Natural killer cell (primary cell): ENCODE data around the gene XIRP2. TPM values are rescaled to one million over a fixed set of nuclear protein-coding genes. Genes with fewer than 3 reads are reported as not detected.

Experiments
- ATAC-seq, 3 donors: fragments of 150-1000 bp in 2 of 3; fragments of 200-7000 bp in 1 of 3; cut with Tn5 transposase; 1 replicate in 1 of 3; 2 replicates in 2 of 3; pipeline ENCODE4 v1.10.0; 2021; ENCODE audit warnings: mild to moderate bottlenecking in 2 of 3, moderate library complexity in 2 of 3
- DNase-seq, 2 donors: peaks; one replicate each; pipeline versions ENCODE4 v3.0.0 to v3.0.0-alpha.2; 2013 to 2021; ENCODE audit warnings: mixed read lengths in 1 of 2
- H3K27ac ChIP-seq: one replicate; pipeline ENCODE4 v1.5.1; 2013; ENCODE audit warnings: mild to moderate bottlenecking, low read length
- H3K27me3 ChIP-seq: one replicate; pipeline ENCODE4 v1.6.1; 2013; ENCODE audit warnings: low read length; ENCODE audit not compliant: control insufficient read depth, insufficient read depth
- H3K36me3 ChIP-seq: one replicate; pipeline ENCODE4 v1.6.1; 2013; ENCODE audit warnings: low read length; ENCODE audit not compliant: control insufficient read depth, insufficient read depth
- H3K4me1 ChIP-seq: one replicate; pipeline ENCODE4 v1.6.1; 2013; ENCODE audit warnings: low read length; ENCODE audit not compliant: control insufficient read depth, insufficient read depth
- H3K4me3 ChIP-seq: one replicate; pipeline ENCODE4 v1.5.1; 2013; ENCODE audit warnings: low read length
- H3K9me3 ChIP-seq: one replicate; pipeline ENCODE4 v1.6.1; 2013; ENCODE audit warnings: low read length; ENCODE audit not compliant: control insufficient read depth, insufficient read depth
- H3K27ac Mint-ChIP-seq, 2 donors: one replicate each; pipeline ENCODE4 v1.8.0; 2022; ENCODE audit warnings: mild to moderate bottlenecking in 2 of 2, mixed read lengths in 2 of 2, moderate library complexity in 1 of 2
- H3K27me3 Mint-ChIP-seq, 2 donors: one replicate each; pipeline ENCODE4 v1.8.0; 2022; ENCODE audit warnings: low read depth in 2 of 2, mixed read lengths in 2 of 2
- H3K36me3 Mint-ChIP-seq: one replicate; pipeline ENCODE4 v1.8.0; 2022; ENCODE audit warnings: mixed read lengths
- H3K4me1 Mint-ChIP-seq, 2 donors: one replicate each; pipeline ENCODE4 v1.8.0; 2022; ENCODE audit warnings: mixed read lengths in 2 of 2
- H3K4me3 Mint-ChIP-seq: one replicate; pipeline ENCODE4 v1.8.0; 2022; ENCODE audit warnings: mild to moderate bottlenecking, moderate library complexity, mixed read lengths
- H3K9me3 Mint-ChIP-seq, 2 donors: one replicate each; pipeline ENCODE4 v1.8.0; 2022; ENCODE audit warnings: mixed read lengths in 2 of 2
- WGBS: methylation state at CpG from one replicate; pipeline ENCODE4 v1.1.7; 2013; ENCODE audit warnings: missing lambda C conversion rate; ENCODE audit not compliant: insufficient coverage; 5-methylcytosine and 5-hydroxymethylcytosine counted together
- intact Hi-C: fragments of 100-400 bp; cut with micrococcal nuclease; formaldehyde crosslinking; loops from one replicate; pipeline ENCODE4 v1.14.2; 2022
- total RNA-seq, 4 donors: library from RNA; stranded (reverse); fragments of 120-200 nt in 1 of 4; gene quantifications; one replicate each; pipeline versions ENCODE4 v1.2.3 to v1.2.4, GENCODE V29; 2013 to 2022
- TF ChIP-seq, protein P1 (sequence below): fragments of 200-600 bp; IDR thresholded peaks from one replicate; pipeline ENCODE4 v1.8.0; 2022; ENCODE audit warnings: antibody characterized with exemption

The XIRP2 gene
- total RNA-seq, 3 donors from 2014 or later (not counting 1 experiment from before 2014, with no cell fraction given): 0.16 TPM; not detected in 2

- H3K4me1 ChIP-seq: no peaks in the 10 kb centered on the region
These were observed 349.2 kb downstream of the XIRP2 start for GRCh38 chr2:167237478-167237877.

GRCh38 chr2:167240671-167241070, 352.4 kb downstream of the XIRP2 start:
- no peaks in the 10 kb centered on the region for H3K4me1 ChIP-seq
- no peak overlapping the region for H3K27ac Mint-ChIP-seq
- no peaks in the 10 kb centered on the region for H3K4me1 Mint-ChIP-seq
- DNase-seq: no peak
- TF ChIP-seq, protein P1, sequence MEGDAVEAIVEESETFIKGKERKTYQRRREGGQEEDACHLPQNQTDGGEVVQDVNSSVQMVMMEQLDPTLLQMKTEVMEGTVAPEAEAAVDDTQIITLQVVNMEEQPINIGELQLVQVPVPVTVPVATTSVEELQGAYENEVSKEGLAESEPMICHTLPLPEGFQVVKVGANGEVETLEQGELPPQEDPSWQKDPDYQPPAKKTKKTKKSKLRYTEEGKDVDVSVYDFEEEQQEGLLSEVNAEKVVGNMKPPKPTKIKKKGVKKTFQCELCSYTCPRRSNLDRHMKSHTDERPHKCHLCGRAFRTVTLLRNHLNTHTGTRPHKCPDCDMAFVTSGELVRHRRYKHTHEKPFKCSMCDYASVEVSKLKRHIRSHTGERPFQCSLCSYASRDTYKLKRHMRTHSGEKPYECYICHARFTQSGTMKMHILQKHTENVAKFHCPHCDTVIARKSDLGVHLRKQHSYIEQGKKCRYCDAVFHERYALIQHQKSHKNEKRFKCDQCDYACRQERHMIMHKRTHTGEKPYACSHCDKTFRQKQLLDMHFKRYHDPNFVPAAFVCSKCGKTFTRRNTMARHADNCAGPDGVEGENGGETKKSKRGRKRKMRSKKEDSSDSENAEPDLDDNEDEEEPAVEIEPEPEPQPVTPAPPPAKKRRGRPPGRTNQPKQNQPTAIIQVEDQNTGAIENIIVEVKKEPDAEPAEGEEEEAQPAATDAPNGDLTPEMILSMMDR: no peak
- WGBS: no CpG with 5 or more reads among the region's 1 CpG
- H3K27ac ChIP-seq: no peak overlapping the region
- no peak for ATAC-seq
- no peaks in the 10 kb centered on the region for H3K27me3 Mint-ChIP-seq
- no peaks in the 10 kb centered on the region for H3K27me3 ChIP-seq
- H3K4me3 ChIP-seq: no peak overlapping the region
- H3K36me3 ChIP-seq: no peaks in the 10 kb centered on the region
- H3K9me3 ChIP-seq: no peaks in the 10 kb centered on the region
- peaks cover under 1% of the 10 kb centered on the region for H3K36me3 Mint-ChIP-seq
- intact Hi-C loops: no loop called here
- H3K4me3 Mint-ChIP-seq: no peak overlapping the region
- H3K9me3 Mint-ChIP-seq: no peaks in the 10 kb centered on the region

More at GRCh38 chr2:167237478-167237877, 349.2 kb downstream of the XIRP2 start:
- H3K36me3 ChIP-seq: no peaks in the 10 kb centered on the region
- DNase-seq (no peak), ATAC-seq (no peak)
- no peak overlapping the region for H3K27ac ChIP-seq
- no peaks in the 10 kb centered on the region for H3K36me3 Mint-ChIP-seq
- H3K9me3 ChIP-seq: no peaks in the 10 kb centered on the region
- intact Hi-C loops: no loop called here
- no peak overlapping the region for H3K27ac Mint-ChIP-seq
- no peaks in the 10 kb centered on the region for H3K27me3 ChIP-seq
- no peak overlapping the region for H3K4me3 Mint-ChIP-seq
- TF ChIP-seq, protein P1: no peak
- H3K4me3 ChIP-seq: no peak overlapping the region
- no peaks in the 10 kb centered on the region for H3K4me1 Mint-ChIP-seq
- H3K27me3 Mint-ChIP-seq: no peaks in the 10 kb centered on the region
- 85% methylated on average over 4 of the region's 4 CpGs for WGBS
- H3K9me3 Mint-ChIP-seq: no peaks in the 10 kb centered on the region

- H3K36me3 ChIP-seq: no peaks in the 10 kb centered on the region
- no peak for DNase-seq
These were observed 360.9 kb downstream of the XIRP2 start for GRCh38 chr2:167249197-167249596.

GRCh38 chr2:167253025-167253424, 364.7 kb downstream of the XIRP2 start:
- Mint-ChIP-seq H3K36me3 (no peaks in the 10 kb centered on the region), H3K9me3 (peaks cover 8 to 16% of the 10 kb centered on the region in 2 donors), H3K4me1 (no peaks in the 10 kb centered on the region), H3K4me3 (no peak overlapping the region), H3K27ac (no peak overlapping the region), H3K27me3 (no peaks in the 10 kb centered on the region)
- Histone ChIP-seq H3K9me3 (no peaks in the 10 kb centered on the region), H3K4me1 (no peaks in the 10 kb centered on the region), H3K27ac (no peak overlapping the region), H3K27me3 (no peaks in the 10 kb centered on the region), H3K4me3 (no peak overlapping the region), H3K36me3 (no peaks in the 10 kb centered on the region)
- DNase-seq (no peak), ATAC-seq (no peak)
- TF ChIP-seq, protein P1: no peak
- WGBS: 71% methylated on average over 1 of the region's 2 CpGs
- intact Hi-C loops: no loop called here

More at GRCh38 chr2:167249197-167249596, 360.9 kb downstream of the XIRP2 start:
- no peaks in the 10 kb centered on the region for H3K27me3 Mint-ChIP-seq
- peaks cover 7 to 20% of the 10 kb centered on the region in 2 donors for H3K9me3 Mint-ChIP-seq
- no peaks in the 10 kb centered on the region for H3K4me1 Mint-ChIP-seq
- intact Hi-C loops: no loop called here
- 88% methylated on average over 3 of the region's 4 CpGs for WGBS
- no peaks in the 10 kb centered on the region for H3K27me3 ChIP-seq
- H3K4me1 ChIP-seq: no peaks in the 10 kb centered on the region
- H3K27ac Mint-ChIP-seq: no peak overlapping the region
- no peak overlapping the region for H3K4me3 ChIP-seq
- no peak overlapping the region for H3K4me3 Mint-ChIP-seq
- no peak overlapping the region for H3K27ac ChIP-seq
- TF ChIP-seq, protein P1: no peak
- H3K9me3 ChIP-seq: no peaks in the 10 kb centered on the region
- no peak for ATAC-seq
- peaks cover 12% of the 10 kb centered on the region for H3K36me3 Mint-ChIP-seq
